Gastrocnemius medialis (tissue), 4 donors: Measurements from ENCODE around the gene CD79A. TPM values are rescaled to one million over a fixed set of nuclear protein-coding genes. Genes with fewer than 3 reads are reported as not detected.

Source experiments
- ATAC-seq, 2 donors: fragments of 150-250 bp; one replicate each; pipeline ENCODE4 v1.9.1; 2016
- DNase-seq, 2 donors: peaks; one replicate each; pipeline ENCODE4 v3.0.0-alpha.2; 2019
- H3K27ac ChIP-seq, 4 donors: fragments of 200-600 bp; sonication (generic); 1 replicate in 1 of 4; 2 replicates in 3 of 4; pipeline ENCODE4 v1.5.1; 2016 to 2018; ENCODE audit warnings: mild to moderate bottlenecking in 2 of 4, moderate library complexity in 1 of 4
- H3K27me3 ChIP-seq, 3 donors: fragments of 200-600 bp; sonication (generic) in 2 of 3; 1 replicate in 1 of 3; 2 replicates in 2 of 3; pipeline versions ENCODE4 v1.5.1 to v1.6.0; 2016 to 2019; ENCODE audit warnings: mild to moderate bottlenecking in 1 of 3, moderate library complexity in 1 of 3
- H3K36me3 ChIP-seq, 2 donors: fragments of 200-600 bp; sonication (generic) in 1 of 2; one replicate each; pipeline ENCODE4 v1.5.1; 2017 to 2018
- H3K4me1 ChIP-seq, 2 donors: fragments of 200-600 bp; sonication (generic) in 1 of 2; one replicate each; pipeline ENCODE4 v1.5.1; 2016 to 2017; ENCODE audit warnings: mild to moderate bottlenecking in 2 of 2
- H3K4me3 ChIP-seq, 4 donors: fragments of 200-600 bp; sonication (generic) in 3 of 4; 1 replicate in 1 of 4; 2 replicates in 3 of 4; pipeline ENCODE4 v1.5.1; 2016 to 2019; ENCODE audit warnings: mild to moderate bottlenecking in 2 of 4
- H3K9me3 ChIP-seq, 3 donors: fragments of 200-600 bp; sonication (generic) in 2 of 3; 1 replicate in 1 of 3; 2 replicates in 2 of 3; pipeline ENCODE4 v1.5.1; 2016 to 2019
- POLR2A ChIP-seq, 2 donors: fragments of 450-650 bp; IDR thresholded peaks; one replicate each; pipeline ENCODE4 v1.6.1; 2017; ENCODE audit warnings: antibody characterized with exemption in 2 of 2, mild to moderate bottlenecking in 2 of 2, moderate library complexity in 2 of 2
- in situ Hi-C, 4 donors: fragments of 200-750 bp; cut with MboI; loops; one replicate each; pipeline versions ENCODE4 v1.15.0 to v1.8.0; 2017; ENCODE audit warnings: low sequenced_read_pairs in 4 of 4
- intact Hi-C: fragments of 100-400 bp; cut with DNase I; formaldehyde crosslinking; loops from one replicate; pipeline ENCODE4 v1.15.1; 2023; ENCODE audit warnings: low total_unique reads
- total RNA-seq, 4 donors: library from RNA; depleted of rRNA; stranded (reverse); fragments of >200 nt; gene quantifications; one replicate each; pipeline versions ENCODE4 v1.1.0 to v1.2.3, GENCODE V29; 2016
- TF ChIP-seq, protein P1 (sequence below), 5 experiments: fragments of 450-650 bp in 3 of 5; fragments of 200-600 bp in 2 of 5; sonication (generic) in 2 of 5; IDR thresholded peaks in 4 of 5; conservative IDR thresholded peaks in 1 of 5; 1 replicate in 4 of 5; 2 replicates in 1 of 5; pipeline ENCODE4 v1.5.1; 2016 to 2019; ENCODE audit warnings: antibody characterized with exemption in 5 of 5, mild to moderate bottlenecking in 3 of 5, moderate library complexity in 3 of 5

The CD79A gene
- total RNA-seq, 4 donors from 2014 or later: 0.20 TPM; not detected in 3

GRCh38 chr19:41844601-41845000 lies 32.5 kb upstream of the CD79A start, which contains the start of gene LYPD4:
Gene LYPD4 (minus strand): TSS chr19:41844683. CDS start chr19:41839285, 5,398 bp downstream.
- H3K9me3 ChIP-seq: no peaks in the 10 kb centered on the region
- TF ChIP-seq, protein P1, sequence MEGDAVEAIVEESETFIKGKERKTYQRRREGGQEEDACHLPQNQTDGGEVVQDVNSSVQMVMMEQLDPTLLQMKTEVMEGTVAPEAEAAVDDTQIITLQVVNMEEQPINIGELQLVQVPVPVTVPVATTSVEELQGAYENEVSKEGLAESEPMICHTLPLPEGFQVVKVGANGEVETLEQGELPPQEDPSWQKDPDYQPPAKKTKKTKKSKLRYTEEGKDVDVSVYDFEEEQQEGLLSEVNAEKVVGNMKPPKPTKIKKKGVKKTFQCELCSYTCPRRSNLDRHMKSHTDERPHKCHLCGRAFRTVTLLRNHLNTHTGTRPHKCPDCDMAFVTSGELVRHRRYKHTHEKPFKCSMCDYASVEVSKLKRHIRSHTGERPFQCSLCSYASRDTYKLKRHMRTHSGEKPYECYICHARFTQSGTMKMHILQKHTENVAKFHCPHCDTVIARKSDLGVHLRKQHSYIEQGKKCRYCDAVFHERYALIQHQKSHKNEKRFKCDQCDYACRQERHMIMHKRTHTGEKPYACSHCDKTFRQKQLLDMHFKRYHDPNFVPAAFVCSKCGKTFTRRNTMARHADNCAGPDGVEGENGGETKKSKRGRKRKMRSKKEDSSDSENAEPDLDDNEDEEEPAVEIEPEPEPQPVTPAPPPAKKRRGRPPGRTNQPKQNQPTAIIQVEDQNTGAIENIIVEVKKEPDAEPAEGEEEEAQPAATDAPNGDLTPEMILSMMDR (IDR thresholded peaks at IDR 0.05 in 4 of 5, conservative IDR thresholded peaks at IDR 0.05 in 1 of 5): no peak
- no peak for TF ChIP-seq POLR2A (IDR thresholded peaks at IDR 0.05)
- intact Hi-C loops: no loop called here
- H3K36me3 ChIP-seq: no peaks in the 10 kb centered on the region
- in situ Hi-C loops: no loop called here
- ATAC-seq: no peak
- H3K27ac ChIP-seq: no peak within 1 kb of the TSS
- no peaks in the 10 kb centered on the region for H3K4me1 ChIP-seq
- peaks cover 0 to 6% (median 0%) of the 10 kb centered on the region in 3 donors for H3K27me3 ChIP-seq
- DNase-seq: no peak
- no peak within 1 kb of the TSS for H3K4me3 ChIP-seq

GRCh38 chr19:41845001-41845050 lies 32.3 kb upstream of the CD79A start, which contains the start of gene DMRTC2:
Gene DMRTC2 (plus strand): TSS chr19:41845042. CDS start chr19:41847429, 2,387 bp downstream.
- intact Hi-C loops (no loop called here), in situ Hi-C loops (no loop called here)
- ATAC-seq: no peak
- Histone ChIP-seq H3K4me3 (no peak within 1 kb of the TSS), H3K9me3 (no peaks in the 10 kb centered on the region), H3K27me3 (peaks cover 0 to 6% (median 0%) of the 10 kb centered on the region in 3 donors), H3K4me1 (no peaks in the 10 kb centered on the region), H3K27ac (no peak within 1 kb of the TSS), H3K36me3 (no peaks in the 10 kb centered on the region)
- TF ChIP-seq, protein P1 (IDR thresholded peaks at IDR 0.05 in 4 of 5, conservative IDR thresholded peaks at IDR 0.05 in 1 of 5): no peak
- TF ChIP-seq POLR2A (IDR thresholded peaks at IDR 0.05): no peak
- no peak for DNase-seq

DNA sequence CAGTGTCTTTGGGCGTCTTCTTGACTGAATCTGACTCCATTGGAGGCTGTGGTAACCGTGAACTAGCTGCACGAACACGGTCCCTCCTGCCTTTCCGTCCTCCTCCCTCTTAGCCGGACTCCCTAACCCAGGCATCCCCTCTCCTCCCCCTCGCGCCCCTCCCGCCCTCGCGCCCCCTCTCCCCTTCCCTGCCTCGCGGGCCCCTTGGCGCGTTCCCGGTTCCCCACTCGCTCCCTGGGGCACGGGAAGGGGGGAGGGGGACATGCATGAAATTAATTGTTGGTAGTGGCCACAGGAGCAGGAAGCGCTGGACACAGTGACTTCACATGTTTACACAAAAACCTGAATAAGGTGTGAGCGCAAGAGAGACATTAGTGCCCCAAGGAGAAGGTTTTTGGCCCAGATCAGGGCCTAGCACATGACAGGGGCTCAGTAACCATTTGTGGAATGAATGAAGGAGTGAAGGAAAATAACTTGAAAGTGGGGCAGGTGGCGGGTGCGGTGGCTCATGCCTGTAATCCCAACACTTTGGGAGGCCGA lies 32.0 kb upstream of the CD79A start:
- no peak overlapping the region for H3K4me3 ChIP-seq
- intact Hi-C loops (no loop called here), in situ Hi-C loops (no loop called here)
- no peaks in the 10 kb centered on the region for H3K36me3 ChIP-seq
- ATAC-seq: no peak
- peaks cover 0 to 6% (median 0%) of the 10 kb centered on the region in 3 donors for H3K27me3 ChIP-seq
- no peak for DNase-seq
- TF ChIP-seq, protein P1 (IDR thresholded peaks at IDR 0.05 in 4 of 5, conservative IDR thresholded peaks at IDR 0.05 in 1 of 5): no peak
- TF ChIP-seq POLR2A (IDR thresholded peaks at IDR 0.05): no peak
- H3K9me3 ChIP-seq: no peaks in the 10 kb centered on the region
- no peaks in the 10 kb centered on the region for H3K4me1 ChIP-seq
- no peak overlapping the region for H3K27ac ChIP-seq

DNA sequence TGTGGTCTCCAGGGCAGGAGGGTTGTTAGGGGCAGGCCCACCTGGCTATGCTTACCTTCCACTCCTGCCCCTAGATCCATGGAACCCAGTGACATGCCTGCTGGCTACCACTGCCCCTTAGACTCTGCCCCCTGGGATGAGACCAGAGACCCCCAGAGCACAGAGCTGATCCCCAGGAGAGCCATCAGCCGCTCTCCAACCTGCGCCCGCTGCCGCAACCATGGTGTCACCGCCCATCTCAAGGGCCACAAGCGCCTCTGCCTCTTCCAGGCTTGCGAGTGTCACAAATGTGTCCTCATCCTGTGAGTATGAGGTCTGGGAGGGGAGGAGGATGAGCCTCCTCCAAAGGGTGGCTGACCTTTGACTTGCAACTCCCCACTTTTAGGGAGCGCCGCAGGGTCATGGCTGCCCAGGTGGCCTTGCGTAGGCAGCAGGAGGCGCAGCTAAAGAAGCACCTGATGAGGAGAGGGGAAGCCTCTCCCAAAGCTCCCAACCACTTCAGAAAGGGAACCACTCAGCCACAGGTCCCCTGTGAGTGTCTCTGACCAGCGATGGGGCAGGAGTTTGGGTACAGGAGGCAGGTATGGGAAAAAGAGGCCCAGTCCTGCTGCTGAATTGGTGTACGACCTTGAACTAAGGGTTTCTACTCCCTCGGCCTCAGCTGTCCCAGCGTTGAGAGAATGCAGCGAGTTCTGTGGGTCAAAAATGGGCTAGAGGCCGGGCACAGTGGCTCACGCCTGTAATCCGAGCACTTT lies 29.6 kb upstream of the CD79A start:
- Histone ChIP-seq H3K36me3 (no peaks in the 10 kb centered on the region), H3K4me3 (no peak overlapping the region), H3K4me1 (no peaks in the 10 kb centered on the region), H3K27me3 (peaks cover 0 to 3% (median 0%) of the 10 kb centered on the region in 3 donors), H3K27ac (no peak overlapping the region), H3K9me3 (no peaks in the 10 kb centered on the region)
- no peak for DNase-seq
- intact Hi-C loops (no loop called here), in situ Hi-C loops (no loop called here)
- TF ChIP-seq, protein P1 (IDR thresholded peaks at IDR 0.05 in 4 of 5, conservative IDR thresholded peaks at IDR 0.05 in 1 of 5): no peak
- no peak for TF ChIP-seq POLR2A (IDR thresholded peaks at IDR 0.05)
- no peak for ATAC-seq

DNA sequence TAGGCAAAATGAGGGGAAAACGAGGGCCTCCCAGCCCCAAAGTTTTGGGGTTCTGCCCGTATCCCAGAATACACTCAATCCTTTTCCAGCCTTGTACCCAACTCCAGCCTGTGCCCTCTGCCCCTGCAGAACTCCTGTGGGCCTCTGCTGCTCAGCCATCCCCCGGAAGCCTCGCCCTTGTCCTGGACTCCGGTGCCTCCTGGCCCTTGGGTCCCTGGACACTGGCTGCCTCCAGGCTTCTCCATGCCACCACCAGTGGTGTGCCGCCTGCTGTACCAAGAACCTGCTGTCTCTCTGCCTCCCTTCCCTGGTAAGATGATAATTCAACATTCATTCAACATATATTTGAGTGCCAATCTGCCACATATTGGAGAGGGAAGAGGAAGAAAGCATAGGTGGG lies 28.4 kb upstream of the CD79A start:
- DNase-seq: no peak
- TF ChIP-seq POLR2A (IDR thresholded peaks at IDR 0.05): no peak
- peaks cover 0 to 3% (median 0%) of the 10 kb centered on the region in 3 donors for H3K27me3 ChIP-seq

More for the DNA sequence above, 28.4 kb upstream of the CD79A start:
- H3K9me3 ChIP-seq: no peaks in the 10 kb centered on the region
- no peak overlapping the region for H3K27ac ChIP-seq
- in situ Hi-C loops (no loop called here), intact Hi-C loops (no loop called here)
- no peaks in the 10 kb centered on the region for H3K36me3 ChIP-seq
- H3K4me3 ChIP-seq: no peak overlapping the region
- H3K4me1 ChIP-seq: no peaks in the 10 kb centered on the region
- ATAC-seq: no peak
